Esophagus muscularis mucosa (tissue), 4 donors: ENCODE data around the gene WNK3. TPM values are rescaled to one million over a fixed set of nuclear protein-coding genes. Genes with fewer than 3 reads are reported as not detected.

Experiments
- DNase-seq: peaks from one replicate; pipeline ENCODE4 v3.0.0-alpha.2; 2017; ENCODE audit errors: extremely low spot score
- H3K27ac ChIP-seq, 4 donors: fragments of 200-600 bp; sonication (generic); replicated peaks in 1 of 4; 1 replicate in 3 of 4; 2 replicates in 1 of 4; pipeline ENCODE4 v1.5.1; 2016 to 2019; ENCODE audit warnings: mild to moderate bottlenecking in 1 of 4
- H3K27me3 ChIP-seq, 4 donors: fragments of 200-600 bp; sonication (generic); one replicate each; pipeline versions ENCODE4 v1.5.1 to v1.6.0; 2016 to 2019
- H3K36me3 ChIP-seq, 4 donors: fragments of 200-600 bp; sonication (generic); one replicate each; pipeline ENCODE4 v1.5.1; 2016 to 2019
- H3K4me1 ChIP-seq, 4 donors: fragments of 200-600 bp; sonication (generic); one replicate each; pipeline ENCODE4 v1.5.1; 2016 to 2019
- H3K4me3 ChIP-seq, 4 donors: fragments of 200-600 bp; sonication (generic); 1 replicate in 2 of 4; 2 replicates in 2 of 4; pipeline ENCODE4 v1.5.1; 2016 to 2019; ENCODE audit warnings: mild to moderate bottlenecking in 4 of 4, moderate library complexity in 1 of 4
- H3K9me3 ChIP-seq, 4 donors: fragments of 200-600 bp; sonication (generic); 1 replicate in 3 of 4; 2 replicates in 1 of 4; pipeline ENCODE4 v1.5.1; 2016 to 2019
- CTCF ChIP-seq, 3 experiments: fragments of 200-600 bp in 2 of 3; fragments of 450-650 bp in 1 of 3; sonication (generic) in 2 of 3; IDR thresholded peaks; one replicate each; pipeline ENCODE4 v1.5.1; 2017 to 2019; ENCODE audit warnings: antibody characterized with exemption in 3 of 3, mild to moderate bottlenecking in 2 of 3, moderate library complexity in 1 of 3
- EP300 ChIP-seq: sonication (generic); formaldehyde crosslinking; IDR thresholded peaks from one replicate; pipeline ENCODE4 v1.6.1; 2017; ENCODE audit warnings: antibody characterized with exemption
- POLR2A ChIP-seq: fragments of 450-650 bp; IDR thresholded peaks from one replicate; pipeline ENCODE4 v1.6.1; 2017; ENCODE audit warnings: antibody characterized with exemption, moderate library complexity, mild to moderate bottlenecking, low read depth
- POLR2AphosphoS5 ChIP-seq, 2 donors: sonication (generic); formaldehyde crosslinking; IDR thresholded peaks; one replicate each; pipeline ENCODE4 v1.6.1; 2017; ENCODE audit warnings: antibody characterized with exemption in 2 of 2
- WGBS: methylation state at CpG from one replicate; pipeline ENCODE4 v1.1.5; 2018; 5-methylcytosine and 5-hydroxymethylcytosine counted together
- intact Hi-C: fragments of 100-400 bp; cut with DNase I; formaldehyde crosslinking; loops from one replicate; pipeline ENCODE4 v1.15.1; 2023
- small RNA-seq, 3 donors: library from RNA; depleted of rRNA; stranded (forward); fragments of <200 nt; gene quantifications; one replicate each; pipeline ENCODE3, GENCODE V24; 2016
- total RNA-seq, 4 donors: library from RNA; depleted of rRNA; stranded (reverse); fragments of >200 nt; gene quantifications; one replicate each; pipeline versions ENCODE4 v1.1.0 to v1.2.1, GENCODE V29; 2016

WNK3 gene
- total RNA-seq, 4 donors from 2014 or later, result 1.6 to 2.0 (median 1.8) TPM

- H3K27me3 ChIP-seq, result no peaks in the 10 kb centered on the region
- H3K4me1 ChIP-seq, result no peaks in the 10 kb centered on the region
- H3K36me3 ChIP-seq, result no peaks in the 10 kb centered on the region
- intact Hi-C loops, result no loop called here
- no peak overlapping the region for H3K27ac ChIP-seq
- DNase-seq, result no peak
- 36% methylated on average over 4 of the region's 4 CpGs for WGBS
- no peak overlapping the region for H3K4me3 ChIP-seq
- H3K9me3 ChIP-seq, result no peaks in the 10 kb centered on the region
- TF ChIP-seq CTCF (IDR thresholded peaks at IDR 0.05), result no peak
- no peak for TF ChIP-seq POLR2A
These were observed 190.9 kb downstream of the WNK3 start for GRCh38 chrX:54166915-54167314.

GRCh38 chrX:54157561-54157960 lies 200.3 kb downstream of the WNK3 start:
- H3K36me3 ChIP-seq, result peaks cover 0 to 28% (median 4%) of the 10 kb centered on the region in 4 donors
- TF ChIP-seq EP300 (no peak), POLR2AphosphoS5 (IDR thresholded peaks at IDR 0.05) (no peak), POLR2A (no peak), CTCF (IDR thresholded peaks at IDR 0.05) (no peak)
- H3K27me3 ChIP-seq, result no peaks in the 10 kb centered on the region
- no peaks in the 10 kb centered on the region for H3K4me1 ChIP-seq
- H3K4me3 ChIP-seq, result no peak overlapping the region
- intact Hi-C loops, result no loop called here
- H3K27ac ChIP-seq, result no peak overlapping the region
- no peak for DNase-seq
- H3K9me3 ChIP-seq, result no peaks in the 10 kb centered on the region

Small RNA genes lying within 50 kb of the gene (small RNA-seq; reads per million reads assigned to genes)
- gene AL589872.1, result 0 reads per million in 3 donors
- 0 reads per million in 3 donors for gene RNU6-434P

Other genes with a start within 250 kb of the WNK3 start
- 1 to 10 TPM; 3.3 to 7.0 (median 5.9) TPM for gene FAM120C, start 174.8 kb downstream of the WNK3 start, total RNA-seq
- gene TSR2, start 82.4 kb upstream of the WNK3 start, total RNA-seq, result 10 to 100 TPM; 28.2 to 34.0 (median 31.3) TPM
- gene FGD1, start 138.2 kb upstream of the WNK3 start, total RNA-seq, result 10 to 100 TPM in 1 of 4 donors, 1 to 10 TPM in 3; 3.7 to 11.4 (median 6.3) TPM
- 10 to 100 TPM; 22.0 to 29.6 (median 26.3) TPM for gene GNL3L, start 172.2 kb upstream of the WNK3 start, total RNA-seq